Astrocyte (in vitro differentiated cells and primary cell): ENCODE data around the gene NCK2.

ENCODE experiments used
- CTCF ChIP-seq: IDR thresholded peaks from 2 replicates; pipeline ENCODE4 v1.5.1; 2011; ENCODE audit warnings: low read depth, mild to moderate bottlenecking, inconsistent platforms, low read length, moderate library complexity; ENCODE audit not compliant: insufficient read depth
- EZH2 ChIP-seq: IDR thresholded peaks from 2 replicates; pipeline ENCODE4 v1.6.1; 2012; ENCODE audit warnings: mild to moderate bottlenecking, low read length, inconsistent platforms; ENCODE audit not compliant: insufficient read depth

DNA sequence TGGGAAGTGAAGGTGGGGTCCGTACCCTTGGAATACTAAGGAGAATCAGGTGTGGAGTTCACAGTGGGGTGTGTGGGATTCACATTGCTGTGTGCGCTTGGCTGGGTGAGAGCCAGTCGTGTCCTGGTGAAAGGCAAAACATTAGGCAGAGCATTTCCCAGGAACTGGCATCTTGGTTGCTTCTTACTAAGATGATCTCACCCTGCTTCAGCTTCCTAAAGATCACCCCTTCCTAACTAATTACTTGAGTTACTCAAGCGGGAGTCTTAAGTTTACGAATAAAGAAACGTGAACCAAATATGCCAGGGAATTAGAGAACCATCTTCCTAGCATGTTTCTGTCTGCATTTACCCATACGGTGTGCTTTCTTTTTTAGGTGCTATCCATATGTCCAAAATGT is 122.9 kb downstream of the NCK2 start:
- TF ChIP-seq CTCF, result no peak
- no peak for TF ChIP-seq EZH2
